Fibroblast of the conjunctiva (primary cell): ENCODE data around the gene AFAP1.

Source experiments
- DNase-seq: peaks from one replicate; pipeline ENCODE4 v3.0.0-alpha.2; 2010; ENCODE audit warnings: low read depth

Gene AFAP1

DNA sequence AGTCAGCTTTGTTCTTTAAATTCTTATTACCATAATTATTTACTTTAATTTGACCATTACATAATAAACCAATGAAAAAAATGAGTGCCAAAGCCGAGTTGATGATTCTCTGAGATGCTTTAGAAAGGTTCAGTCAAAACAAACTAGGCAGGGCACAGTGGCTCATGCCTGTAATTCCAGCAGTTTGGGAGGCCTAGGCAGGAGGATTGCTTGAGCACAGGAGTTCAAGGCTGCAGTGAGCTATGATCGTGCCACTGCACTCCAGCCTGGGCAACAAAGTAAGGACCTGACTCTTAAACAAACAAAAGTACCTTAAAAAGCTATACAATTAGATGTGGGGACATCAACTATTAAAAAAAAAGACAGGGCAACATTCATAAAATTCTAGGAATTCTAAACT lies 75.0 kb downstream of the AFAP1 start:
- no peak for DNase-seq

DNA sequence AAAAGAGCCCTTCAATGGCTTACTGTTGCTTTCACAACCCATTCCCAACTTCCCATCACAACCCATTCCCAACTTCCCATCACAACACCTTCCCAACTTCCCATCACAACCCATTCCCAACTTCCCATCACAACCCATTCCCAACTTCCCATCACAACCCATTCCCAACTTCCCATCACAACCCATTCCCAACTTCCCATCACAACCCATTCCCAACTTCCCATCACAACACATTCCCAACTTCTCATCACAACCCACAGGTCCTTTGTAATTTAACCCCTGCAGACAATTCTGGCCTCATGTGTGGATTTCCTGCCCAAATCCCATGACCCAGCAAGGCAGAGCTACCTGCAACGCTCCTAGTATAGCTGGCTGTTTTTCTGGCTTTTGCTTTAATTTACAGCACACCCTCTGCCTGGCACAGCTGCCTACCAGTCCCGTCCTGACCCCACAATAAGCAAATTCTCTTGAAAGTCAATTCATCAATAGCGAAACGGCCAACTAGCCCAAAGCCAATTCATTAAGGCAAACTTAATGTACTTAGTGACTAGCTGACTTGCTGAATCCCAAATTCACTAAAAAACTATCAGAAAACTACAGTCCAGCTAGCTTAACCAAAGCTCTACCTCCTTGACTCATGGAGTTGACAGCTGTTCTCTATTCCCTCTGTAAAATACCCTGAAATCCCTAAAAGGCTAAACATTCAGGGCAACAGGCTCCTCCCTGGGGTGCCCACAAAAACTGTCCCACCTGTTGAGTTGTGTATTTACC lies 75.6 kb downstream of the AFAP1 start:
- no peak for DNase-seq

GRCh38 chr4:7862561-7863192 lies 77.0 kb downstream of the AFAP1 start:
- DNase-seq, result no peak

- DNase-seq, result peak; percentile 83
Observed at GRCh38 chr4:7861440-7861881, 78.2 kb downstream of the AFAP1 start.

DNA sequence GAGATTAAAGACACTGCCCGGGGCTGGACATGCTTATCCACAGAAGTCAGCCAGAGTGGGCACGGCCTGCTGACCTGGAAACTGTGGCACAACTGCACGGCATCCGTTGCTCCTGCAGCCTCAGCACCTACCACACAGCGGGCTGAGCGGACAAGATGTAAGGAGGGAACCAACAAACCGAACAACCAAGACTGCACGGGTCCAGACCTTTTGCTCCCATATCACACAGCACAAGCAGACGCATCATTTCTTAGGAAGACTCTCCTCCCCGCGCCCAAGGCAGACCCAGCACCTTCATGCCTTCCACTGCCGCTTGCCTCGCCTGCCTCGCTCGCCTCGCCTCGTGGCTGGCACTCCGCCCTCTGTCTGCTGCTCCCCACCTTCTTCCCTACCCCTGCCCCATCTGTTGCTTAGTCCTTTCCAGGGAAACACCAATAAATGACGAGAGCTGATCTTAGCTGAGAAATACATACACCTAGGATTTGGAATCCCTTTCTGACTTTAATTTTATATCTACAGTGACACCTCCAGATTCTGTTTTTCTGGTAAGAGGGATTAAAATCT lies 79.0 kb downstream of the AFAP1 start:
- no peak for DNase-seq

DNA sequence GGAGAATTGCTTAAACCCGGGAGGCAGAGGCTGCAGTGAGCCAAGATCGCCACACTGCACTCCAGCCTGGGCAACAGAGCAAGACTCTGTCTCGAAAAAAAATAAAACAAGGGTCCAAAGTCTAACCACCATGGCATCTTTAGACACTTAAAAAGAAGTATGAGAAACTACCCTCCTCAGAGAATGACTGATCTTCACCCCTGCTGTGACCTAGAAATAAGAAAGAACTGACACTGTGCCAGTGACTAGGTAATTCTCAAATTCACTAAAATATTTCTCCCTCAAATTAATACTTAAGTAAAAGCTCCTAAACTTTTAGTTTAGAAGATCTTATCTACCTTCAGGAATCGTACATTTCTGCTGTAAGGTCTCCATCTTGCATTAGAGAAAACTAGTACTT lies 80.3 kb downstream of the AFAP1 start:
- no peak for DNase-seq

DNA sequence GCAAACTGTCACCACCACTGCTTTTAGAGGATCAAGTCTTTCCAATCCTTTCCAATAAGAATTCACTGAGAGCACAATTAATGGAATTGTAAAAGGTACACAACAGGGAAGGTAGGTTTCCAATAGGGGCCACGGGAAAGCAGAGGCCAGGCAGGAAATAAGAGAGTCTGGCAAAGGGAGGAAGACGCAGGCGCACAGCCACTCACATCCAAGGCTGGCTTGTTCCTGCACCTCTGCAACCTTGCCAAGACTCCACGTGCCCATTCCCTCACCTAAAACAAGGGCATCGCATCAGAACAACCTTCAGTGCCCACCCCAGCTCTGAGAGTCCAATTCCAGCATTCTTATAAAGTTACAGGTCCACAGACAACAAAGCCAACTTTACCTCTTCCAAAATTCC lies 81.2 kb downstream of the AFAP1 start:
- no peak for DNase-seq

GRCh38 chr4:7857993-7858392 lies 81.7 kb downstream of the AFAP1 start:
- no peak for DNase-seq

DNA sequence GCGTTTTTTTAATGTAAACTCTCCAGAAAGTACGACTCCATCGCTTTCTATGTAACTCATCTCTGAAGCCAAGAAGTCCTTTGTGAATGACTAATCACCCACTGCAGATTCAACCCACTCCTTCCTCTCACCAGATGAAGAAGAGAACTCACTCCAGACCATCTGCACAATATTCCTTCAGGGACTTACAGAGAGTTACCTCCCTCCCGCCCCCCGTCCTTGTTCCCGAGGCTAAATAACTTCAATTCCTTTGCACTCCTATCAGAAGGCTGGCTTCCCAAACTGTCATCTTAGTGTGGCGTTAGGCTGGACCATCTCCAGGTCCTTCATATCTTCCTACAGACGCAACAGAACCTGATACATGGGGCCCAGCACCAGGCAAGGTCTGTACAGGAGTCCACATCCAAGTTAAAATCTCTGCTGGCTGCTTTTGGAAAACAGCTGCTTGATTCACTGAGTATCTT lies 82.4 kb downstream of the AFAP1 start:
- DNase-seq, result peak; percentile 73

- no peak for DNase-seq
Observed at GRCh38 chr4:7855731-7856130, 83.9 kb downstream of the AFAP1 start.

GRCh38 chr4:7854697-7855370 lies 84.8 kb downstream of the AFAP1 start:
- DNase-seq, result no peak

GRCh38 chr4:7854216-7854615 lies 85.4 kb downstream of the AFAP1 start:
- no peak for DNase-seq

DNA sequence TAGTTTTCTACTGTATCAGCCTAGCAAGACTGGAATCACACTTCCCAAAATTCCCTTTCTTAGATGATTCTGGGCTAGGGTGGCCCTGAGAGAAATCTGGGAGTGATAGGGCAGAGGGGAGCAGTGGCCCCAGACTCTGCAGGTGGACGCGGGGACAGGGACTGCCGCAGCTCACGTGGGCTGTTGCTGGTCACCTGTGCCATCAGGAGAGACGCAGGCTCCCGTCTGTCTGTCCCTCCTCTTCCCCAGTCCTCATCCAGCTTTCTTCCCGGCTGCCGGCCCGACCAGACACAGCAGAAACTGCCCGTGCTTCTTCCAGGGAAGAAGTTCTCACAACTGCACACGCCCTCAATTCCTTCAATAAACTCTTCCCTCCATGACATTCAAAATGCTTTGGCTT lies 86.4 kb downstream of the AFAP1 start:
- no peak for DNase-seq

DNA sequence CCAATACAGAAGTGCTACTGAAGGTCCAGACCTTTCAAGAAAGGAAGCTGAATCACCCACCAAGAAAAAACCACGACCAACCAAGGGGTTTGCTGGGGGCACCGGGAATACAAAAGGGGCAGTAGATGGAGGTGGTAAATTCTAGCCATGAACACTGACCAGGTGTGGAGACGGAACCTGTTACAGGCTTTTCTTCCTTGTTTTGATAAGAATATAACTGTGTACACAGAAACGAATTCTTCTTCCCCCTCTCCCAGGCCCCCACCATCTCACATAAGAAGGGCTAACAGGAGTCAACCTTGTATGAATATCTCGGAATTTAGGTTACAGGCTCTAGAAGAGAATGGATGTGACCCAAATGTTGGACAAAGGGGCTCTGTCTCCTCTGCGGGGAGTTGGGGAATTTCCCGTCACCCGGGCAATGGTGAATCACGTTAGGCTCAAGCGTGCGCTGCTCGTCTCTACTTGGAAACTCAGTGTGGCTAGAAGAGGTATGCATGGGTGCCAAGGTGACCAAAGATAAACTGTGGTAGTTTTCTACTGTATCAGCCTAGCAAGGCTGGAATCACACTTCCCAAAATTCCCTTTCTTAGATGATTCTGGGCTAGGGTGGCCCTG lies 87.0 kb downstream of the AFAP1 start:
- DNase-seq, result no peak

DNA sequence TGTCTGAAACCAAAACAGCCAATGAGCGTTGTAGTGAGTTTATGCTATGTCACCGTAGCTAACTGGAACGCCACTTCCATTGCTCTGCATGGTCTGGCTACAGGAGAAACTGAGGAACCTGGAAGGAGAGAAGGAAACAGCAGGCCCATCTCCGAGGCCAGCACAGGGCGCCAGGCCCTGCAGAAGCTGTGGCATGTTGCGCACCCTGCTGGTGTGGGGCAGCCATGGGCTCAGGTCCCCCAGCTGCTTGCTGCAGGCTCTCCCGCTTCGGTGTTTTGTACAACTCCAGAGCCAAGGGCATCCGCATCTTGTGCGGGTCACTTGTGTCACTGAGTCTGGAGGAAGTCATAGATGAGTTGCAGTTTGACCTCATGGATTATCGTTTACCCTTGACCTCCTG lies 89.2 kb downstream of the AFAP1 start:
- DNase-seq, result no peak

DNA sequence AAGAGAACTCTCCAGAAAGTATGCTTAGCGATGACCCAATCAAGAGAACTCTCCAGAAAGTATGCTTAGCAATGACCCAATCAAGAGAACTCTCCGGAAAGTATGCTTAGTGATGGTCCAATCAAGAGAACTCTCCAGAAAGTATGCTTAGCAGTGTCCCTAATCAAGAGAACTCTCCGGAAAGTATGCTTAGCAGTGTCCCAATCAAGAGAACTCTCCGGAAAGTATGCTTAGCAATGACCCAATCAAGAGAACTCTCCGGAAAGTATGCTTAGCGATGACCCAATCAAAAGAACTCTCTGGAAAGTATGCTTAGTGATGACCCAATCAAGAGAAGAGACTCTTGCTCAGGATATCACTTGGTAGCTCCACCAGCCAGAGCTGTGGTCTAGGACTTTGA lies 92.5 kb downstream of the AFAP1 start:
- no peak for DNase-seq

DNA sequence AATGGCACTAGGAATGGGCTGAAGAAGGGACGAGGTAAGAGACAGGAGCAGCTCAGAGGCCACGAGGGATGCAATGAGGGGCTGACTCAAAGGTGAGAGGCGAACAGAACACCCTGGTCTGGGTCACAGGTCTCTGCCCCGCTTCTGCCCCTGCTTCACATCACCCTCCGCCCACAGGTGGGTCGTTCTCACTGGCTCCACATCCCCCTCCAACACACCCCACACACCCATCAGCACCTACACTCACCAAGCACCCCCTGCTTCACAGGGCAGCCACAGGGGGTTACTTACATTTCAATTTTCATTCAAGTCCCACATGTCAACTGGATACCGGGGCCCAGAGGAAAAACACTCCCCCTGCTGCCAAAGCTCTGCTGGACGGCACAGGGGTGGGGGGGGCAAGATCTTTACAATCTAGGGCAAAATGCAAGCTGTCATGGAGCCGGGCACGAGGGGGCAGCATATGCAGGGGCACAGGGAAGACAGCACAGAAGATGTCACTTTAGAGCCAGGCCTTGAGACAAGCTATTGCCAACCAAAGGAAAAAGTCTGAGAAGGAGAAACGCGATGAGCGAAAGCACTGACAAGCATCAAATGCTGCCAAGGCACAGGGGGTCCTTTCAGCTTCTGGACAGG lies 94.0 kb downstream of the AFAP1 start:
- DNase-seq, result no peak

DNA sequence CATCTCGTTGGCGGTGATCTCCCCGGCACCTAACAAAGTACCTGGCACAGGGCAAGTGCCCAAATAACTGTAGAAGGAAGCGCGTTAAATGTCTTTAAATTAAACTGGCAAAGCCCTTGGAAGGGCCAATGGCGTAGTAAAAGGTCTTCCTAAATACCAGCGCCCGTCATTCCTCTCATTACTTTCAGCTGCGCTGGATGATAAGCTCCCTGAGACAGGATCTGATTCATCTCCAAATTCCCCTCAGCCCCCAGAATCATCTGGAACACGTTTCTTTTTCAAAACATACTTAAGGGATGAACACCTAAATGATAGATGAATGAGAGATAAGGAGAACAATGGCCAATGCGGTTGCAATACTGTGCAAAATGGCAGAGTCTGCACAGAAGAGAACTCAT lies 95.1 kb downstream of the AFAP1 start:
- peak; percentile 47 for DNase-seq

GRCh38 chr4:7843831-7844593 lies 95.6 kb downstream of the AFAP1 start:
- DNase-seq, result peak; percentile 76

GRCh38 chr4:7842384-7843279 lies 97.0 kb downstream of the AFAP1 start:
- DNase-seq, result peak; percentile 93
